Right renal cortex interstitium (tissue), 3 donors: ENCODE measurements around the gene CNOT11. TPM values are rescaled to one million over a fixed set of nuclear protein-coding genes. Genes with fewer than 3 reads are reported as not detected.
A peak's percentile ranks its signal among the peaks of the same experiment; 100 is the strongest.
"Not testable (repeated sequence)": the region's sequence is repeated elsewhere in the genome, so short reads cannot be mapped to it uniquely, and the experiment has no call there.

Experiments used
- DNase-seq, 3 donors: peaks; one replicate each; pipeline ENCODE4 v3.0.0-alpha.2; 2013; ENCODE audit warnings: low read depth in 3 of 3, low spot score in 2 of 3
- polyA plus RNA-seq, 3 donors: library from polyadenylated mRNA; unstranded; fragments of 120-200 nt; gene quantifications; one replicate each; pipeline ENCODE4 v1.2.1, GENCODE V29; 2013; ENCODE audit not compliant: insufficient read length in 3 of 3

Gene CNOT11
- polyA plus RNA-seq, 3 donors: 50.7 to 53.8 (median 51.2) TPM

- no peak for DNase-seq
These were observed 54.8 kb downstream of the CNOT11 start for GRCh38 chr2:101307503-101307902.

DNA sequence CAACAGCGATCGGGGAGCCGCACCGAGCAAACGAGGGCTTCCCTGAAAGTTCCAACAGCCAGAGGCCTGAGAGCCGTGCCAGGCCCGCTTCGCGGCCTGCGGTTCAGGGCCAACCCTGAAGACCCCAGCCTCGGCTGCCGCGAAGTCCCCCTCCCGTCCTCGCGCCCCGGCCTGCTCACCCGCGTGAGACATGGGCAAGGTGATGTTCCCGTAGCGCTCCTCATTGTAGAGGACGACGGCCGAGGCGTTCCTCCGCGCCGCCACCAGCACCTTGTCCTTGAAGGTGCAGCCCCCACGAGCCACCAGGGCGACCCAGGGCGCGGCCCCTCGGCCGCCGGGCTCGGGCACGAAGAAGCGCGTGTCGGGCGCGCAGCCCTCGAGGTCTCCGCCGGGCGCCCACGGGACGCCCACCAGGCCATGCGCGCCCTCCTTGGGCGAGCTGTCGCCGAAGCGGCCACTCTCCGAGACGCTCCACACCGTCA lies 55.3 kb downstream of the CNOT11 start:
- DNase-seq: no peak

DNA sequence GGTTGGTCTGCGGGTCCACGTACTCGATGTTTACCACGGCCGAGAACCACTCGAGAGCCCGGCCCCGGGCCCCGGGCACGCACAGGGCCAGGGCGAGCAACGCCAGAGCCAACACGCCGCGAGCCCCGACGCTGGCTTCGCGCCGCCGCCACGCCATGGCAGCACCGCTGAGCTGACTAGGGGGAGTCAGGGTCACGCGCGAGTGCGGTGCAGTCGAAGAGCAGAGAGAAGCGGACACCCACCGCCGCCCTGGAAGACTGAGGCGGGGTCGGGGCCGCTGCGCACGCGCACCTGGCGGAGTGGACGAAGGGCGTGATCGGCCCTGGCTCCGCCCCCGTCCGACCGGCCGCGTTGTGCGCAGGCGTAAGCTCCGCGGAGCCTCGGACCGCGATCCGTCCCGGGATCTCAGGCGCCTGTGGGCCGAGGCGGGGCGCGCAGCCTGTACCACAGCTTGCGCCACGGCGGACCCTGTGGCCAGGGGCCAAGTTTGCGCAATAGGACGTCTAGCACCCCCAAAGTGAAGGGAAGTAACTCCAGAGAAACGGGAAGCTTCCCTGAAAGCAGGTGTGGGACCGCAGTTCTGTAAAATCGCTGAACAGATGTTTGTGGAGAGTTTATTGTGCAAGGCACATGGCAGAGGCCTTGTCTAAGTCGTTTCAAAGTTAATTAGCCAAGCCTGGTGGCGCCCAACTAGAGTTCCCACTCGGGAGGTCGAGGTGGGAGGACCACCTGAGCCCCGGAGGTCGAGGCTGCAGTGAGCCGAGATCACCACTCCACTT lies 55.9 kb downstream of the CNOT11 start, which contains the start of gene RNF149:
TSS of gene RNF149 (minus strand) at position 270 of the 779 bp plus-strand sequence. CDS start at position 157, 113 bp downstream.
- peak; percentile 74 to 85 (median 76) for DNase-seq

- no peak for DNase-seq
These were observed 57.6 kb downstream of the CNOT11 start for GRCh38 chr2:101310090-101310833.

- no peak for DNase-seq
These were observed 58.4 kb downstream of the CNOT11 start for GRCh38 chr2:101310834-101311695.

- no peak for DNase-seq
These were observed 59.0 kb downstream of the CNOT11 start for GRCh38 chr2:101311696-101312017.

GRCh38 chr2:101316568-101316967 lies 63.9 kb downstream of the CNOT11 start:
- not testable (repeated sequence) for DNase-seq

Other genes starting within 250 kb of the CNOT11 start
- gene TBC1D8, start 101.5 kb upstream of the CNOT11 start, polyA plus RNA-seq: 10 to 100 TPM; 26.6 to 30.8 (median 27.0) TPM
- 10 to 100 TPM; 35.5 to 40.2 (median 39.3) TPM for gene RNF149, start 55.8 kb downstream of the CNOT11 start, polyA plus RNA-seq
- gene CREG2, start 134.6 kb downstream of the CNOT11 start, polyA plus RNA-seq: under 1 TPM; 0.68 to 0.85 (median 0.75) TPM
- under 1 TPM; 0.69 to 1.00 (median 0.96) TPM for gene RFX8, start 222.2 kb downstream of the CNOT11 start, polyA plus RNA-seq